Neural cell (in vitro differentiated cells): ENCODE data around the gene NME4. TPM values are rescaled to one million over a fixed set of nuclear protein-coding genes. Genes with fewer than 3 reads are reported as not detected.

ENCODE experiments used
- H2AFZ ChIP-seq: fragments of 200-600, 300-800 bp; sonication (generic), shearing (Covaris generic); 2 replicates; pipeline ENCODE4 v1.6.0; 2014; ENCODE audit warnings: low read depth, mild to moderate bottlenecking, antibody characterized with exemption, low read length, moderate library complexity
- H3F3A ChIP-seq: fragments of 200-600 bp; shearing (Covaris generic); 2 replicates; pipeline ENCODE4 v1.6.1; 2016; ENCODE audit warnings: mild to moderate bottlenecking, moderate library complexity, mixed read lengths, antibody characterized with exemption, low read length; ENCODE audit not compliant: insufficient read depth, poor library complexity, severe bottlenecking
- H3K27ac ChIP-seq: fragments of 200-600, 300-800 bp; sonication (generic), shearing (Covaris generic); 2 replicates; pipeline ENCODE4 v1.5.1; 2014; ENCODE audit warnings: mild to moderate bottlenecking, low read length, moderate library complexity
- H3K27me3 ChIP-seq: fragments of 300-800, 200-600 bp; sonication (generic), shearing (Covaris generic); 2 replicates; pipeline ENCODE4 v1.6.0; 2014; ENCODE audit warnings: mild to moderate bottlenecking, low read depth, low read length, moderate library complexity; ENCODE audit not compliant: insufficient read depth
- H3K36me3 ChIP-seq: fragments of 300-800, 200-600 bp; sonication (generic), shearing (Covaris generic); 2 replicates; pipeline ENCODE4 v1.5.1; 2014; ENCODE audit warnings: mild to moderate bottlenecking, antibody characterized with exemption, low read length, moderate library complexity; ENCODE audit not compliant: insufficient read depth
- H3K4me2 ChIP-seq: fragments of 300-800, 200-600 bp; sonication (generic), shearing (Covaris generic); 2 replicates; pipeline ENCODE4 v1.6.0; 2014; ENCODE audit warnings: mild to moderate bottlenecking, low read length
- H3K4me3 ChIP-seq: fragments of 300-800, 200-600 bp; sonication (generic), shearing (Covaris generic); 2 replicates; pipeline ENCODE4 v1.5.1; 2014; ENCODE audit warnings: mild to moderate bottlenecking, low read length, moderate library complexity
- H3K79me2 ChIP-seq: fragments of 200-600 bp; shearing (Covaris generic); replicated peaks from 2 replicates; pipeline ENCODE4 v1.6.0; 2014; ENCODE audit warnings: mild to moderate bottlenecking, low read length, moderate library complexity; ENCODE audit not compliant: insufficient read depth
- H3K9ac ChIP-seq: fragments of 300-800, 200-600 bp; sonication (generic), shearing (Covaris generic); 2 replicates; pipeline ENCODE4 v1.6.1; 2016; ENCODE audit warnings: mild to moderate bottlenecking, low read length, mixed read lengths
- H3K9me2 ChIP-seq: fragments of 200-600 bp; shearing (Covaris generic); 2 replicates; pipeline ENCODE4 v1.6.1; 2016; ENCODE audit warnings: mild to moderate bottlenecking, low read length, mixed read lengths; ENCODE audit not compliant: insufficient read depth
- H3K9me3 ChIP-seq: fragments of 200-600, 300-800 bp; sonication (generic), shearing (Covaris generic); 2 replicates; pipeline ENCODE4 v1.6.1; 2016; ENCODE audit warnings: mild to moderate bottlenecking, mixed run types, low read length, moderate library complexity, mixed read lengths
- H4K20me1 ChIP-seq: fragments of 200-600 bp; shearing (Covaris generic); 2 replicates; pipeline ENCODE4 v1.6.1; 2016; ENCODE audit warnings: mild to moderate bottlenecking, mixed run types; ENCODE audit not compliant: insufficient read depth
- CTCF ChIP-seq: fragments of 450-650 bp; IDR thresholded peaks from 2 replicates; pipeline ENCODE4 v1.5.1; 2014; ENCODE audit warnings: antibody characterized with exemption, mild to moderate bottlenecking, moderate library complexity; ENCODE audit not compliant: poor library complexity, severe bottlenecking
- EP300 ChIP-seq: fragments of 450-650 bp; conservative IDR thresholded peaks from 2 replicates; pipeline ENCODE4 v1.6.1; 2014; ENCODE audit warnings: antibody characterized with exemption, mild to moderate bottlenecking, moderate library complexity; ENCODE audit not compliant: poor library complexity, severe bottlenecking
- EZH2 ChIP-seq: fragments of 200-600, 300-800 bp; shearing (Covaris generic), sonication (generic); IDR thresholded peaks from 2 replicates; pipeline ENCODE4 v1.6.1; 2014; ENCODE audit warnings: antibody characterized with exemption, low read length, borderline replicate concordance, mild to moderate bottlenecking; ENCODE audit not compliant: insufficient read depth, poor library complexity, severe bottlenecking
- MXI1 ChIP-seq: fragments of 450-650 bp; conservative IDR thresholded peaks from 2 replicates; pipeline ENCODE4 v1.6.1; 2014; ENCODE audit warnings: antibody characterized with exemption, mild to moderate bottlenecking; ENCODE audit not compliant: poor library complexity, severe bottlenecking
- POLR2AphosphoS5 ChIP-seq: IDR thresholded peaks from 2 replicates; pipeline ENCODE4 v1.6.1; 2012
- RAD21 ChIP-seq: fragments of 450-650 bp; conservative IDR thresholded peaks from 2 replicates; pipeline ENCODE4 v1.6.1; 2014; ENCODE audit warnings: antibody characterized with exemption, mild to moderate bottlenecking, moderate library complexity
- REST ChIP-seq: IDR thresholded peaks from 2 replicates; pipeline ENCODE4 v1.6.1; 2012; ENCODE audit warnings: borderline replicate concordance
- SMC3 ChIP-seq: fragments of 450-650 bp; conservative IDR thresholded peaks from 2 replicates; pipeline ENCODE4 v1.6.1; 2014; ENCODE audit warnings: antibody characterized with exemption, mild to moderate bottlenecking, moderate library complexity; ENCODE audit not compliant: poor library complexity
- TAF1 ChIP-seq: IDR thresholded peaks from 2 replicates; pipeline ENCODE4 v1.6.1; 2012; ENCODE audit warnings: low read depth
- polyA plus RNA-seq: library from polyadenylated mRNA; depleted of rRNA; stranded (reverse); fragments of >200 nt; gene quantifications from 2 replicates; pipeline ENCODE4 v1.2.3, GENCODE V29; 2014

Gene NME4
- polyA plus RNA-seq, 1 donor from 2014 or later: 65.2 TPM

- H3K9me2 ChIP-seq: no peaks in the 10 kb centered on the region
- H3K27ac ChIP-seq: no peak overlapping the region
- H3K27me3 ChIP-seq: no peaks in the 10 kb centered on the region
- no peaks in the 10 kb centered on the region for H3F3A ChIP-seq
- TF ChIP-seq EZH2 (no peak), MXI1 (no peak), CTCF (no peak), TAF1 (no peak), RAD21 (no peak), SMC3 (no peak), POLR2AphosphoS5 (no peak)
- no peaks in the 10 kb centered on the region for H4K20me1 ChIP-seq
- H2AFZ ChIP-seq: no peak overlapping the region
- peak overlapping the region; percentile 62 for H3K4me3 ChIP-seq
- H3K9ac ChIP-seq: peak overlapping the region; percentile 47
- no peaks in the 10 kb centered on the region for H3K36me3 ChIP-seq
- H3K9me3 ChIP-seq: no peaks in the 10 kb centered on the region
- no peak overlapping the region for H3K4me2 ChIP-seq
- no peaks in the 10 kb centered on the region for H3K79me2 ChIP-seq
Observed at GRCh38 chr16:396199-396598, 800 bp upstream of the NME4 start.

GRCh38 chr16:396605-397004, 394 bp upstream of the NME4 start:
- Histone ChIP-seq H2AFZ (no peak overlapping the region), H3K27ac (peak overlapping the region; percentile 36), H3K4me2 (no peak overlapping the region)

More at GRCh38 chr16:396605-397004, 394 bp upstream of the NME4 start:
- Histone ChIP-seq H4K20me1 (no peaks in the 10 kb centered on the region), H3K4me3 (peak overlapping the region; percentile 62), H3K9me2 (no peaks in the 10 kb centered on the region), H3F3A (no peaks in the 10 kb centered on the region), H3K36me3 (no peaks in the 10 kb centered on the region), H3K9me3 (no peaks in the 10 kb centered on the region), H3K79me2 (no peaks in the 10 kb centered on the region), H3K27me3 (no peaks in the 10 kb centered on the region), H3K9ac (peak overlapping the region; percentile 47)
- no peak for TF ChIP-seq CTCF
- TF ChIP-seq POLR2AphosphoS5: peak; percentile 2
- TF ChIP-seq EP300: no peak
- TF ChIP-seq SMC3: no peak
- no peak for TF ChIP-seq REST
